Kidney (tissue), 14 donors: ENCODE measurements around the gene BSDC1. TPM values are rescaled to one million over a fixed set of nuclear protein-coding genes. Genes with fewer than 3 reads are reported as not detected.

Experiments
- DNase-seq, 5 donors: peaks; one replicate each; pipeline ENCODE4 v3.0.0-alpha.2; 2013 to 2020
- FAIRE-seq: peaks from 2 replicates; lab custom pipeline; 2012; peaks lifted over from hg19 to GRCh38; lab: Jason Lieb, UNC
- H3K27ac ChIP-seq, 2 donors: one replicate each; pipeline ENCODE4 v1.7.0; 2013; ENCODE audit warnings: low read depth in 2 of 2, low read length in 2 of 2, inconsistent platforms in 1 of 2
- H3K27me3 ChIP-seq: one replicate; pipeline ENCODE4 v1.7.1; 2013; ENCODE audit warnings: low read length, inconsistent platforms; ENCODE audit not compliant: control insufficient read depth, insufficient read depth
- H3K36me3 ChIP-seq, 3 donors: one replicate each; pipeline versions ENCODE4 v1.7.0 to v1.7.1; 2013; ENCODE audit warnings: low read length in 3 of 3, control low read depth in 1 of 3, inconsistent platforms in 1 of 3; ENCODE audit not compliant: insufficient read depth in 3 of 3, control insufficient read depth in 2 of 3
- H3K4me1 ChIP-seq, 3 donors: one replicate each; pipeline versions ENCODE4 v1.7.0 to v1.7.1; 2013; ENCODE audit warnings: low read length in 3 of 3, inconsistent platforms in 1 of 3, low read depth in 1 of 3; ENCODE audit not compliant: control insufficient read depth in 2 of 3, insufficient read depth in 2 of 3
- H3K4me3 ChIP-seq, 3 donors: one replicate each; pipeline versions ENCODE4 v1.7.0 to v1.8.1; 2013; ENCODE audit warnings: low read length in 3 of 3, control low read depth in 1 of 3, inconsistent platforms in 1 of 3
- H3K9ac ChIP-seq, 3 donors: one replicate each; pipeline versions ENCODE4 v1.7.0 to v1.7.1; 2013; ENCODE audit warnings: low read length in 3 of 3, control low read depth in 1 of 3, inconsistent platforms in 1 of 3
- H3K9me3 ChIP-seq, 3 donors: one replicate each; pipeline versions ENCODE4 v1.7.0 to v1.7.1; 2013; ENCODE audit warnings: low read length in 3 of 3, control low read depth in 1 of 3, inconsistent platforms in 1 of 3; ENCODE audit not compliant: control insufficient read depth in 2 of 3, insufficient read depth in 1 of 3
- intact Hi-C: fragments of 100-400 bp; cut with DNase I; formaldehyde crosslinking; loops from one replicate; pipeline ENCODE4 v1.11.1; 2022
- polyA plus RNA-seq: library from polyadenylated mRNA; stranded (reverse); fragments of 350-450 nt; fragmentation: Illumina TruSeq; extraction: RNeasy Lipid Tissue Mini Kit (QIAGEN cat#74804); gene quantifications from one replicate; pipeline ENCODE4 v1.2.3, GENCODE V29; 2014; ENCODE audit warnings: low read depth, low replicate concordance; ENCODE audit not compliant: insufficient read depth
- total RNA-seq: library from RNA; stranded (reverse); fragmentation: NEBNext Ultra II Directional; extraction: Animal tissue kit (Norgen Biotek cat#: 25700); gene quantifications from one replicate; pipeline ENCODE4 v1.2.1, GENCODE V29; 2021
- TF ChIP-seq, protein P1 (sequence below): IDR thresholded peaks from 3 replicates; pipeline ENCODE4 v1.5.1; 2012; ENCODE audit warnings: mild to moderate bottlenecking, moderate library complexity, borderline replicate concordance; ENCODE audit not compliant: insufficient read depth; ENCODE audit errors: extremely low read depth
- donor health status: control.
- donor health status: control.
- donor health status: control.
- donor health status: control.
- donor health status: control.
- donor health status: DM: yes; HTN: yes; CAD: no.
- donor health status: Normal renal cell carcinoma (clear cell type).

Gene BSDC1
- total and polyA plus RNA-seq, 2 donors from 2014 or later = 40.2 to 61.7 TPM

DNA sequence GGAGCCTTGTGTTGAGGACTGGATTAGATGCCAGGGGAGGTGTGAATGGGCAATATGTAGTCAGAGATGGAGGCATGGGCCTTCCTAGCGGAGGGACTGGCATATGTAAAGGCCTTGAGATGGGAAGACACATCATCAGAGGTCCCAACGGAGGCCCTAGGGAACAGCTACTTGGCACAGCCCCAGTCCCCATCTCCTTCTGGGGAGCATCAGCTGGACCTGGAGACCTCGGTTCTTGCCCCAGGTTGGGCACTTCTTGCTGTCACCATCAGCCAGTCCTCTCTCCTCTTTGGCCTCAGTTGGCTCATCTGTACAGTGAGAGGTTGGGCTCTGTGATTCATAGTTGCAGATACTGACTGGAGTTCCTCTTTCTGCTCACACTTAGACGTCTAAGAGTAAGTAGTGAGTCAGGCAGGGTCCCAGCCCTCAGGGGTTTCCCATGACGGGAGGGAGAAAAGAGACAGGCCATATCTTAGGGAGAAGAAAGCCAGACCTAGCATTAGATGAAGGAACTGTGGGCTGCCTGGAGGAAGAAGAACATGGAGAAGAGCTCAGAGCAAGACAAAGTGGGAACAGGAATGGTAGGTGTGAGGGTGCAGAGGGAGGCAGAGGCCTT lies 54.8 kb downstream of the BSDC1 start:
- intact Hi-C loops = no loop called here
- Histone ChIP-seq H3K27me3 (no peaks in the 10 kb centered on the region), H3K27ac (no peak overlapping the region), H3K9ac (no peak overlapping the region), H3K4me1 (peaks cover 0 to 9% (median 0%) of the 10 kb centered on the region in 3 donors), H3K36me3 (no peaks in the 10 kb centered on the region), H3K9me3 (no peaks in the 10 kb centered on the region), H3K4me3 (no peak overlapping the region)
- no peak for FAIRE-seq
- peak in 1 of 5 donors; percentile 44 for DNase-seq
- TF ChIP-seq, protein P1, sequence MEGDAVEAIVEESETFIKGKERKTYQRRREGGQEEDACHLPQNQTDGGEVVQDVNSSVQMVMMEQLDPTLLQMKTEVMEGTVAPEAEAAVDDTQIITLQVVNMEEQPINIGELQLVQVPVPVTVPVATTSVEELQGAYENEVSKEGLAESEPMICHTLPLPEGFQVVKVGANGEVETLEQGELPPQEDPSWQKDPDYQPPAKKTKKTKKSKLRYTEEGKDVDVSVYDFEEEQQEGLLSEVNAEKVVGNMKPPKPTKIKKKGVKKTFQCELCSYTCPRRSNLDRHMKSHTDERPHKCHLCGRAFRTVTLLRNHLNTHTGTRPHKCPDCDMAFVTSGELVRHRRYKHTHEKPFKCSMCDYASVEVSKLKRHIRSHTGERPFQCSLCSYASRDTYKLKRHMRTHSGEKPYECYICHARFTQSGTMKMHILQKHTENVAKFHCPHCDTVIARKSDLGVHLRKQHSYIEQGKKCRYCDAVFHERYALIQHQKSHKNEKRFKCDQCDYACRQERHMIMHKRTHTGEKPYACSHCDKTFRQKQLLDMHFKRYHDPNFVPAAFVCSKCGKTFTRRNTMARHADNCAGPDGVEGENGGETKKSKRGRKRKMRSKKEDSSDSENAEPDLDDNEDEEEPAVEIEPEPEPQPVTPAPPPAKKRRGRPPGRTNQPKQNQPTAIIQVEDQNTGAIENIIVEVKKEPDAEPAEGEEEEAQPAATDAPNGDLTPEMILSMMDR = no peak

DNA sequence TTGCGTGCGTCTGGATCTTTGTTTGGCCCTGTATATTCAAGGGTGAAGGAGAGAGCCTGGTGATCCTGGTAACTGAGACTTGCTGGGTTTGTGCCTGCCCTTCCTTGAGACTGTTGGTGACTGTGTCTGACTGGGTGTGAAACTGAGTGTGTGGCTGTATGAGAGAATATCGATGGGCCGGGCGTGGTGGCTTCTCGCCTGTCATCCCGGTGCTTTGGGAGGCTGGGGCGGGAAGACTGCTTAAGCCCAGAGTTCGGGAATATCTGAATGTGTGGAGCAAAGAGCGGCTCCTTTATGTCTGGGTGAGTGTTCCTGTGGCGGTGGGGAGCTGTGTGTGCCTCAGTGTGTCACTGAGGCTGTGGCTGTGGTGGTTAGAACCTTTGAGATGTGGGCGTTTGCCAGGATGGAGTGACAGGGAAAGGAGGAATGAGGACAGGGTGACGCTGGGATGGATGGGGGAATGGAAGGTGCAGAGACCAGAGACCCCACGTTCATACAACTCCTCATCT lies 55.5 kb downstream of the BSDC1 start:
- Histone ChIP-seq H3K9ac (no peak overlapping the region), H3K27ac (no peak overlapping the region), H3K9me3 (no peaks in the 10 kb centered on the region), H3K27me3 (no peaks in the 10 kb centered on the region), H3K36me3 (no peaks in the 10 kb centered on the region), H3K4me1 (peaks cover 0 to 12% (median 0%) of the 10 kb centered on the region in 3 donors), H3K4me3 (no peak overlapping the region)
- FAIRE-seq (no peak), DNase-seq (no peak)
- intact Hi-C loops = no loop called here
- TF ChIP-seq, protein P1 = no peak

DNA sequence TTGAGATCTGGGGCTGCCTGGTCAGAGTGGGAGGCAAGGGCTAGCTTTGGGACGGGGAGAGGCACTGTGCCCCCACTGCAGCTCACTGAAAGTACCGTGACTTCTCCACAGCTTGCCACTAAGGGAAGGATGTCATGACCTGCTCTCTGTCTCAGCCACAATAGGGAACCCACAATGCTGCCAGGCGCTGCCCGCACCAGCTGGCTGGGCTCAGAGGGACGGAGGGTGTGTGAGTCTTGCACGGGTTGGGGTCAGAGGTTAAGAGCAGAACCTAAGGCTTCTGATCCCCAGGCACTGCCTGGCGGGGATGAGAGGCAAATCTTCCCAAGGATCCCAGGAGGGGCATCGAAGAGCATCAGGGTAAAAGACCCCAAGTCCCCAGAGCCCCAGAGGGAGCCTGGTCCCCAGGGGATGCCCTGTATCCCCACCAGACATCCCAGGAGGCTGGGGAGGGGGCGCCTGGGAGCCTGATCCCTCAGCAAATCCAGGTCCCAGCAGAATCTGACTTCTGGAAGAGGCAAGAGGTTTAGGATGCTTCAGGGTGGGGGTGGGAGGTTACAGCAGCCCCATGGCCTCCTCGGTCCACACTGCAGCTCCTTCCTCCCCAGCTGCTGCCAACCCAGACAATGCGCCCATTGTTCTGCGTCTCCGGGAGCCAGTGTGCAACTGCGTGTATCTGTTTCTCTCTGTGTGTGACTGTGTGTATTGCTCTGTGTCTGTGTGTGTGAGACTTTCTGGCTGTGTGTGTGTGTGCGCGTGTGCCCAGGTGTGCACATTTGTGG lies 56.2 kb downstream of the BSDC1 start:
- no peaks in the 10 kb centered on the region for H3K27me3 ChIP-seq
- DNase-seq (no peak), FAIRE-seq (no peak)
- no peaks in the 10 kb centered on the region for H3K9me3 ChIP-seq
- intact Hi-C loops = no loop called here
- H3K9ac ChIP-seq = no peak overlapping the region
- no peak overlapping the region for H3K27ac ChIP-seq
- no peaks in the 10 kb centered on the region for H3K36me3 ChIP-seq
- peaks cover 0 to 12% (median 0%) of the 10 kb centered on the region in 3 donors for H3K4me1 ChIP-seq
- no peak overlapping the region for H3K4me3 ChIP-seq
- TF ChIP-seq, protein P1 = no peak
